Brain microvascular endothelial cell (primary cell): ENCODE data around the gene AGMO.
"Not testable (repeated sequence)": the region's sequence is repeated elsewhere in the genome, so short reads cannot be mapped to it uniquely, and the experiment has no call there.

Experiments used
- DNase-seq: peaks from one replicate; pipeline ENCODE4 v3.0.0-alpha.2; 2020
- H3K27ac ChIP-seq: fragments of 250-450 bp; sonication (Bioruptor Pico); 2 replicates; pipeline ENCODE4 v1.5.1; 2020; ENCODE audit warnings: mild to moderate bottlenecking, moderate library complexity
- H3K27me3 ChIP-seq: fragments of 250-450 bp; sonication (Bioruptor Pico); replicated peaks from 2 replicates; pipeline ENCODE4 v1.5.1; 2020; ENCODE audit warnings: mild to moderate bottlenecking
- H3K36me3 ChIP-seq: fragments of 250-450 bp; sonication (Bioruptor Pico); replicated peaks from 2 replicates; pipeline ENCODE4 v1.5.1; 2020; ENCODE audit warnings: mild to moderate bottlenecking
- H3K4me3 ChIP-seq: 2 replicates; pipeline ENCODE4 v1.5.1; 2011; ENCODE audit warnings: low read depth, mild to moderate bottlenecking, control low read depth, low read length, moderate library complexity
- CTCF ChIP-seq: IDR thresholded peaks from 2 replicates; pipeline ENCODE4 v1.5.1; 2011; ENCODE audit warnings: low read depth, mild to moderate bottlenecking, moderate library complexity, low read length, control low read depth, inconsistent platforms; ENCODE audit errors: missing control alignments
- in situ Hi-C: cut with HindIII; loops from 2 replicates; pipeline ENCODE4 v1.10.0; 2017; ENCODE audit warnings: low sequenced_read_pairs, low pct_ligation_motif_present

AGMO gene

GRCh38 chr7:15554081-15554480, 7.7 kb downstream of the AGMO start:
- peak overlapping the region; percentile 28 for H3K27ac ChIP-seq
- peak; percentile 55 for DNase-seq
- no peaks in the 10 kb centered on the region for H3K36me3 ChIP-seq
- H3K4me3 ChIP-seq = no peak overlapping the region
- H3K27me3 ChIP-seq = no peaks in the 10 kb centered on the region
- no peak for TF ChIP-seq CTCF
- in situ Hi-C loops = no loop called here

GRCh38 chr7:15547320-15547719, 14.5 kb downstream of the AGMO start:
- in situ Hi-C loops, H3K4me3 ChIP-seq, H3K36me3 ChIP-seq, DNase-seq, H3K27me3 ChIP-seq, H3K27ac ChIP-seq: not testable (repeated sequence)

- in situ Hi-C loops = no loop called here
- H3K36me3 ChIP-seq = no peaks in the 10 kb centered on the region
- TF ChIP-seq CTCF = no peak
- no peak overlapping the region for H3K27ac ChIP-seq
- DNase-seq = no peak
- no peaks in the 10 kb centered on the region for H3K27me3 ChIP-seq
- H3K4me3 ChIP-seq = no peak overlapping the region
Observed at GRCh38 chr7:15546272-15546792, 15.5 kb downstream of the AGMO start.

- H3K36me3 ChIP-seq = no peaks in the 10 kb centered on the region
- H3K27me3 ChIP-seq = no peaks in the 10 kb centered on the region
- no peak overlapping the region for H3K4me3 ChIP-seq
- no peak for TF ChIP-seq CTCF
- no peak overlapping the region for H3K27ac ChIP-seq
- no peak for DNase-seq
- in situ Hi-C loops = no loop called here
Observed at GRCh38 chr7:15544050-15544449, 17.8 kb downstream of the AGMO start.

GRCh38 chr7:15543256-15543655, 18.6 kb downstream of the AGMO start:
- Histone ChIP-seq H3K4me3 (no peak overlapping the region), H3K27me3 (no peaks in the 10 kb centered on the region), H3K27ac (no peak overlapping the region), H3K36me3 (no peaks in the 10 kb centered on the region)
- no peak for TF ChIP-seq CTCF
- in situ Hi-C loops = no loop called here
- no peak for DNase-seq

GRCh38 chr7:15527648-15528047, 34.2 kb downstream of the AGMO start:
- in situ Hi-C loops = no loop called here
- TF ChIP-seq CTCF = no peak
- no peaks in the 10 kb centered on the region for H3K27me3 ChIP-seq
- H3K4me3 ChIP-seq = no peak overlapping the region
- no peak overlapping the region for H3K27ac ChIP-seq
- no peaks in the 10 kb centered on the region for H3K36me3 ChIP-seq
- no peak for DNase-seq
